Measurements from ENCODE around the gene CTNNBIP1. TPM values are rescaled to one million over a fixed set of nuclear protein-coding genes. Genes with fewer than 3 reads are reported as not detected.
"Not testable (repeated sequence)": the region's sequence is repeated elsewhere in the genome, so short reads cannot be mapped to it uniquely, and the experiment has no call there.

CTNNBIP1 gene, protein sequence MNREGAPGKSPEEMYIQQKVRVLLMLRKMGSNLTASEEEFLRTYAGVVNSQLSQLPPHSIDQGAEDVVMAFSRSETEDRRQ
- total RNA-seq: 10 to 100 TPM; 10.8 to 12.7 TPM

- POLR2A ChIA-PET: interaction anchor here (0.9 to 1.2 kb wide), 2 partner anchors 17 to 33 kb away, joined by 3 to 8 read pairs; partner anchors contain the start of genes LZIC and NMNAT1
- H3K27ac Mint-ChIP-seq: peak within 1 kb of the TSS; percentile 96
Observed at GRCh38 chr1:9910076-9910422, at the start of gene CTNNBIP1. Gene CTNNBIP1 (minus strand): TSS chr1:9910269. CDS start chr1:9872064, 38,205 bp downstream.

DNA sequence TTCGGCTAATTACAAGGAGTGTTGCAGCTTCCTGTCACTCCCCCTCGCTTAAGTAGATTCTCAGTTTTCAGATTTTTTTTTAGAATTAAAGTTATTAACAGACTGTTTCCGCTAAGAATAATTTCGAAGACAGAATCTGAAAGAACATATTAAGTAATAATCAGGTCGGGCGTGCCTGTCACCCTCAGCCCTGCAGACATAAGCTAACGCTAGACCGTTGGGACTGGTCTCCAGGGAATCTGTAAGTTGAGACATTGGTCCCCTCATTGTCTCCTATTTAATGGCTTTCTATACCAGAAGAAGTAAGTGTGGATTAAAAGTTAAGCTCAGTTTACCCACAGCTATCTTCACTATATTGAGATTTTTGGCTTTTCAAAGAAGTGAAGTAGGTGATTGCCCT lies 47.7 kb upstream of the CTNNBIP1 start:
- H3K27ac Mint-ChIP-seq: no peak overlapping the region
- CTCF ChIA-PET: no interaction called here
- H3K4me1 Mint-ChIP-seq: no peaks in the 10 kb centered on the region
- POLR2A ChIA-PET: interaction anchor here (1.0 kb wide), 1 partner anchor 14 kb away, joined by 3 read pairs; the partner anchor contains the start of genes LZIC and NMNAT1
- no peaks in the 10 kb centered on the region for H3K27me3 Mint-ChIP-seq
- H3K36me3 Mint-ChIP-seq (ENCODE audit: low read depth): no peaks in the 10 kb centered on the region
- H3K4me3 Mint-ChIP-seq: no peak overlapping the region
- no peaks in the 10 kb centered on the region for H3K9me3 Mint-ChIP-seq
- DNase-seq: no peak

More at GRCh38 chr1:9910076-9910422, at the start of gene CTNNBIP1:
- Mint-ChIP-seq H3K36me3 (ENCODE audit: low read depth) (no peaks in the 10 kb centered on the region), H3K27me3 (peaks cover 3% of the 10 kb centered on the region), H3K4me1 (peaks cover 41% of the 10 kb centered on the region), H3K4me3 (peak within 1 kb of the TSS; percentile 87), H3K9me3 (no peaks in the 10 kb centered on the region)
- DNase-seq: no peak
- CTCF ChIA-PET: interaction anchor here (1.2 kb wide), 1 partner anchor 33 kb away, joined by 8 read pairs; the partner anchor contains the start of genes LZIC and NMNAT1

DNA sequence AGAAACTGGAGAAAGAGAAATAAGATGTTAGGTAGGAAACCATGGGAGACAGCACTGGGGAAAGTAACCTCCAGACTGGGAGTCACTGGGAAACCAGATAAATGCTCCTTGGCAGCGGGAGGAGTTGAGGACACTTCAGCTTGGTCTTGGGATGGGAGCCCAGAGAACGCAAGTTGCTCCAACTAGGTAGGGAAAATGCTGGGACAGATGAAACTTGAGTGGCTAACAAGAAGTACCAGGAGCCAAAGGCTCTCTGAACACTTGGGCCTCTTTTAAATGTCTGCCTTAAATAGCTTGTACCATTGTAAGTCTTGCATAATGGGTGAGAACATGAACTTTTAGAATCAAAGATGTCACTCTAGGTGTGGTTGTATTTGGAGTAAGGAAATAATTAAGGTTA lies 36.2 kb upstream of the CTNNBIP1 start:
- Mint-ChIP-seq H3K9me3 (no peaks in the 10 kb centered on the region), H3K36me3 (ENCODE audit: low read depth) (peaks cover 9% of the 10 kb centered on the region), H3K27me3 (no peaks in the 10 kb centered on the region), H3K4me1 (peaks cover 31% of the 10 kb centered on the region), H3K27ac (no peak overlapping the region), H3K4me3 (no peak overlapping the region)
- ChIA-PET POLR2A (no interaction called here), CTCF (no interaction called here)
- DNase-seq: no peak

DNA sequence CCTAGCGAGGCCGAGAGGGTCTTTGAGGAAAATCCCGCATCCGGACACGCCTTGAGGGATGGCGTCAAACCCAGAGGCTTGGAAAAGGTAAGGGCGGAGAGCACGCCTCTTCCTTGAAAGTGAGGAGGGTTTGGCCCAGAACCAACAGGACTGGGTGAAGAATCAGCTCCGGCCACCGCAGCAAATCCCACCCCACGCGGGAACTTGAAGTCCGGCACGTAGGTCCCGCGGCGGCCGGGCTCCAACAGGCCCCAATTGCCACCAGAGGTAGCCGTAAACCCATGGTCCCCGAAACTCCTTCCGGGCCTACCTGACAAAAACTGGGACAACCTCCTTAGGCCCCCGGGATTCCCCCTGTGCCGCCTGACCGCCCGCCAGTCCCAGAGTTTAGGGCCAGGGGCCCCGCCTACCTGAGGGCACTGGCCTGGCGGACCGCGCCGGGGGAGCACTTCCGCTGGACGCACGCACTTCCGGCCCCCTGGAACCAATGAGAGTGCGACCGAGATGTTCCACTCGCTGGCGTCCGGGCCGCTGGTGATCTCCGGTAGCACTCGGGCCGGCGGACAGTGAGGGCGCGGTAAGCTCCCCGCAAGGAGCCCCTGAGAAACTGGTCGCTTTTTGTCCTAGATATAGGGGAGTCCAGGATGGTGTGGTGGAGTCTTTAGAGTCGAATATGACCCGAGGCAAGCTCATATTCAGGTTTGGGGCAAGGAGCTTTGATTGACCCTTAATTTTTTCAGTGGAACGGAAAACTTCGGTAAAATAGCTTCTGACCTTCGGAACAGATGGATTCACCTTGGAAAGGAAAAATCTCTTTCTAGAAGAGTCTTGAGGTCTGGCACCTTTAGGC lies 33.1 kb upstream of the CTNNBIP1 start, which contains the start of the genes LZIC and NMNAT1:
LZIC (minus strand) TSS at position 453 of the 850 bp plus-strand sequence. CDS start 6,772 bp downstream, outside the sequence.
NMNAT1 (plus strand) TSS at position 537 of the 850 bp plus-strand sequence. CDS start 28,599 bp downstream, outside the sequence.
- H3K27me3 Mint-ChIP-seq: no peaks in the 10 kb centered on the region
- DNase-seq: peak; percentile 92
- CTCF ChIA-PET: interaction anchor here (0.8 to 1.9 kb wide), 14 partner anchors 10 to 487 kb away, joined by 3 to 8 read pairs (median 3); partner anchors contain the start of genes CENPS, CTNNBIP1 and UBE4B
- peaks cover 25% of the 10 kb centered on the region for H3K4me1 Mint-ChIP-seq
- H3K4me3 Mint-ChIP-seq: peak within 1 kb of the TSS; percentile 98
- peaks cover 19% of the 10 kb centered on the region for H3K36me3 Mint-ChIP-seq (ENCODE audit: low read depth)
- no peaks in the 10 kb centered on the region for H3K9me3 Mint-ChIP-seq
- peak within 1 kb of the TSS; percentile 93 for H3K27ac Mint-ChIP-seq
- POLR2A ChIA-PET: interaction anchor here (0.7 to 1.8 kb wide), 14 partner anchors 10 to 532 kb away, joined by 3 to 11 read pairs (median 3); partner anchors contain the start of genes CENPS and CTNNBIP1

DNA sequence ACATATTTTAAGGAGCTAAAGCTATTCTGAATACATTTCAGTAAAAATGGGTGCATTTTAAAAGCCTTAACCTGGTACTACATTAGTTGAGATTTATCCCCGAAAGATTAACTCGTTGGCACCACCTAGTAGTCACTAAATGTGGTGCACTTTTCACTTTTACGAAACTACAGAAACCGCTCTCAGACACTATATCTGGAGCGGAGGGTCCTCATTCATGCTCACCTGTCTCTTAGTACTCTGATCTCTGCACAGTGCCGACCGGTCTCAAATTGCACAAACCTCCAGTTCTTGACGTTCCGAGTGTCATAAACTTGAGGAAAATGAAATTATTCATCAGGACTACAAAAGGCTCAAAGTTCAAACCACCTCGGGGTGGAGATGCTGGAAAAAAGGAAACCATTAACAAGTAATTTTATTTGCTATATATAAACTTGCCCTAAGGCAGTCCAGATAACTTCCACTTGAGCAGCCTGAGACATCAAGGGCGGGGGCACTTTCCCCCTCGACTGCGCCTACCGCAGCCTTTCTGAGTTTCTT lies 32.4 kb upstream of the CTNNBIP1 start:
- no peaks in the 10 kb centered on the region for H3K9me3 Mint-ChIP-seq
- H3K4me1 Mint-ChIP-seq: peaks cover 28% of the 10 kb centered on the region
- H3K27ac Mint-ChIP-seq: peak overlapping the region; percentile 93
- CTCF ChIA-PET: interaction anchor here (0.8 to 1.9 kb wide), 8 partner anchors 24 to 163 kb away, joined by 3 to 6 read pairs (median 3); no protein-coding TSS in a partner anchor
- POLR2A ChIA-PET: interaction anchor here (0.8 to 1.8 kb wide), 5 partner anchors 20 to 225 kb away, joined by 3 to 7 read pairs (median 3); no protein-coding TSS in a partner anchor
- peaks cover 19% of the 10 kb centered on the region for H3K36me3 Mint-ChIP-seq (ENCODE audit: low read depth)
- H3K4me3 Mint-ChIP-seq: peak overlapping the region; percentile 98
- H3K27me3 Mint-ChIP-seq: no peaks in the 10 kb centered on the region
- peak; percentile 27 for DNase-seq

- Mint-ChIP-seq H3K9me3 (no peaks in the 10 kb centered on the region), H3K4me3 (no peak overlapping the region), H3K27me3 (no peaks in the 10 kb centered on the region), H3K4me1 (no peaks in the 10 kb centered on the region), H3K36me3 (ENCODE audit: low read depth) (peaks cover 12% of the 10 kb centered on the region), H3K27ac (no peak overlapping the region)
- no peak for DNase-seq
- ChIA-PET CTCF (interaction anchor here (1.3 kb wide), 1 partner anchor 58 kb away, joined by 3 read pairs; no protein-coding TSS in a partner anchor), POLR2A (no interaction called here)
Observed at GRCh38 chr1:9929431-9930385, 19.6 kb upstream of the CTNNBIP1 start.

GRCh38 chr1:9927259-9927658 lies 17.2 kb upstream of the CTNNBIP1 start:
- POLR2A ChIA-PET: interaction anchor here (1.0 kb wide), 1 partner anchor 472 kb away, joined by 3 read pairs; the partner anchor contains the start of gene PGD
- no peaks in the 10 kb centered on the region for H3K4me1 Mint-ChIP-seq
- CTCF ChIA-PET: interaction anchor here (0.6 kb wide), 1 partner anchor 136 kb away, joined by 4 read pairs; no protein-coding TSS in a partner anchor
- no peaks in the 10 kb centered on the region for H3K27me3 Mint-ChIP-seq
- no peak overlapping the region for H3K27ac Mint-ChIP-seq
- no peaks in the 10 kb centered on the region for H3K9me3 Mint-ChIP-seq
- H3K36me3 Mint-ChIP-seq (ENCODE audit: low read depth): peaks cover 4% of the 10 kb centered on the region
- H3K4me3 Mint-ChIP-seq: no peak overlapping the region
- no peak for DNase-seq

GRCh38 chr1:9922342-9922741 lies 12.3 kb upstream of the CTNNBIP1 start:
- Mint-ChIP-seq H3K36me3 (ENCODE audit: low read depth) (peaks cover 4% of the 10 kb centered on the region), H3K27me3 (no peaks in the 10 kb centered on the region), H3K27ac (no peak overlapping the region), H3K9me3 (no peaks in the 10 kb centered on the region), H3K4me1 (peaks cover 3% of the 10 kb centered on the region), H3K4me3 (no peak overlapping the region)
- ChIA-PET CTCF (no interaction called here), POLR2A (interaction anchor here (1.1 kb wide), 1 partner anchor 21 kb away, joined by 3 read pairs; the partner anchor contains the start of genes LZIC and NMNAT1)
- DNase-seq: no peak

DNA sequence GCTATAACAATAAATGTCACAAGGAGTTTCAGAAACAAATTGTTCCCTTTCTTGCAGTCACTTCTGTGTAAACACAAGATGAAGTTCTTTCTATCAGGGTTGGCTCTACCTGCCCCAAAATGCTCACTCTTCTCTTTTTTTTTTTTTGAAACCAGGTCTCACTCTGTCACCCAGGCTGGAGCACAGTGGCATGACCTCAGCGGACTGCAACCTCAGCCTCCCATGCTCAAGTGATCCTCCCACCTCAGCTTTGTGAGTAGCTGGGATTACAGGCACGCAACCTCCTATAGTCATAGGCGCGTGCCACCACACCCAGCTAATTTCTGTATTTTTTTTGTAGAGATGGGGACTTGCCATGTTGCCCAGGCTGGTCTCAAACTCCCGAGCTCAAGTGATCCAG lies 10.5 kb upstream of the CTNNBIP1 start:
- Mint-ChIP-seq H3K27me3 (no peaks in the 10 kb centered on the region), H3K4me1 (peaks cover 3% of the 10 kb centered on the region), H3K4me3 (no peak overlapping the region), H3K9me3 (no peaks in the 10 kb centered on the region), H3K36me3 (ENCODE audit: low read depth) (no peaks in the 10 kb centered on the region), H3K27ac (no peak overlapping the region)
- ChIA-PET CTCF (interaction anchor here (0.6 kb wide), 1 partner anchor 101 kb away, joined by 3 read pairs; no protein-coding TSS in a partner anchor), POLR2A (no interaction called here)
- no peak for DNase-seq

- ChIA-PET POLR2A (no interaction called here), CTCF (interaction anchor here (1.4 kb wide), 1 partner anchor 24 kb away, joined by 3 read pairs; no protein-coding TSS in a partner anchor)
- no peaks in the 10 kb centered on the region for H3K9me3 Mint-ChIP-seq
- H3K27ac Mint-ChIP-seq: no peak overlapping the region
- H3K36me3 Mint-ChIP-seq (ENCODE audit: low read depth): no peaks in the 10 kb centered on the region
- no peaks in the 10 kb centered on the region for H3K27me3 Mint-ChIP-seq
- no peak for DNase-seq
- H3K4me1 Mint-ChIP-seq: peaks cover 3% of the 10 kb centered on the region
- H3K4me3 Mint-ChIP-seq: no peak overlapping the region
Observed at GRCh38 chr1:9917901-9918300, 7.8 kb upstream of the CTNNBIP1 start.

GRCh38 chr1:9917495-9917894 lies 7.4 kb upstream of the CTNNBIP1 start:
- CTCF ChIA-PET: interaction anchor here (1.4 kb wide), 1 partner anchor 25 kb away, joined by 3 read pairs; no protein-coding TSS in a partner anchor
- H3K4me1 Mint-ChIP-seq; H3K27me3 Mint-ChIP-seq; H3K4me3 Mint-ChIP-seq; H3K36me3 Mint-ChIP-seq (ENCODE audit: low read depth); POLR2A ChIA-PET; H3K9me3 Mint-ChIP-seq; DNase-seq; H3K27ac Mint-ChIP-seq: not testable (repeated sequence)

- H3K4me1 Mint-ChIP-seq: peaks cover 11% of the 10 kb centered on the region
- POLR2A ChIA-PET: no interaction called here
- no peak for DNase-seq
- H3K36me3 Mint-ChIP-seq (ENCODE audit: low read depth): no peaks in the 10 kb centered on the region
- H3K4me3 Mint-ChIP-seq: no peak overlapping the region
- H3K9me3 Mint-ChIP-seq: no peaks in the 10 kb centered on the region
- H3K27ac Mint-ChIP-seq: no peak overlapping the region
- CTCF ChIA-PET: no interaction called here
- H3K27me3 Mint-ChIP-seq: no peaks in the 10 kb centered on the region
Observed at GRCh38 chr1:9916452-9916851, 6.4 kb upstream of the CTNNBIP1 start.

All from activated CD4-positive, alpha-beta memory T cell treated with anti-CD3 and anti-CD28 coated beads, Interleukin-2, amount 10 ng/mL, durations not matched to agents 7 days and 5 days (primary cell).